ENCODE measurements around the gene TBC1D10B. TPM values are rescaled to one million over a fixed set of nuclear protein-coding genes. Genes with fewer than 3 reads are reported as not detected.
"Not testable (repeated sequence)": the region's sequence is repeated elsewhere in the genome, so short reads cannot be mapped to it uniquely, and the experiment has no call there.

The TBC1D10B gene
- polyA plus RNA-seq, 3 donors = 12.2 to 36.0 (median 13.8) TPM

- peak overlapping the region; percentile 81 to 92 (median 87) for H3K27ac Mint-ChIP-seq
- Histone ChIP-seq H3K4me3 (replicated peaks in 1 of 3; ENCODE audit: low read depth in 2 of 3, low read length in 3 of 3) (peak overlapping the region; percentile 55 to 80 (median 77)), H3K27me3 (ENCODE audit: control insufficient read depth in 2 of 2, insufficient read depth in 2 of 2, low read length in 2 of 2) (no peaks in the 10 kb centered on the region), H3K4me2 (replicated peaks; ENCODE audit: extremely low read depth, low read length, poor library complexity, severe bottlenecking) (peak overlapping the region; percentile 73), H3K9ac (ENCODE audit: insufficient read depth, low read length, poor library complexity, severe bottlenecking) (peak overlapping the region; percentile 73), H4K20me1 (ENCODE audit: insufficient read depth, low read length) (peaks cover 27% of the 10 kb centered on the region), H3K9me3 (replicated peaks in 1 of 2; ENCODE audit: control insufficient read depth in 1 of 2, insufficient read depth in 1 of 2, low read length in 2 of 2) (no peaks in the 10 kb centered on the region), H2AFZ (ENCODE audit: insufficient read depth, low read depth, low read length, poor library complexity, severe bottlenecking) (peak overlapping the region; percentile 70), H3K4me1 (ENCODE audit: control insufficient read depth in 1 of 2, insufficient read depth in 2 of 2, low read length in 2 of 2) (peaks cover 11% of the 10 kb centered on the region in 2 donors), H3K79me2 (ENCODE audit: insufficient read depth, low read length) (peaks cover 23% of the 10 kb centered on the region), H3K27ac (ENCODE audit: low read depth in 1 of 2, low read length in 2 of 2) (peak overlapping the region; percentile 67 to 68), H3K36me3 (replicated peaks in 1 of 2; ENCODE audit: control insufficient read depth in 1 of 2, insufficient read depth in 2 of 2, low read length in 2 of 2) (no peaks in the 10 kb centered on the region)
- peaks cover 0 to 2% (median 1%) of the 10 kb centered on the region in 3 donors for H3K27me3 Mint-ChIP-seq (ENCODE audit: low read depth in 3 of 3)
- 40% methylated on average over 14 of the region's 17 CpGs for WGBS (ENCODE audit: insufficient coverage)
- peaks cover 0 to 2% of the 10 kb centered on the region in 2 donors for H3K36me3 Mint-ChIP-seq
- intact Hi-C loops (cut with micrococcal nuclease) = loop anchor here (2.0 to 5.0 kb wide), 2 partner anchors 43 to 71 kb away; partner anchors contain the start of gene ZNF771 (in 1 of the 2)
- no peak for TF ChIP-seq CTCF (IDR thresholded peaks at IDR 0.05)
- peaks cover 22% of the 10 kb centered on the region for H3K4me1 Mint-ChIP-seq
- DNase-seq = peak in 2 of 3 donors; percentile 9 to 20
- H3K9me3 Mint-ChIP-seq = peaks cover 0 to 2% (median 0%) of the 10 kb centered on the region in 7 donors
- peak overlapping the region; percentile 85 to 93 for H3K4me3 Mint-ChIP-seq
These were observed 34.5 kb downstream of the TBC1D10B start for GRCh38 chr16:30335598-30336474.

GRCh38 chr16:30335028-30335597 lies 35.2 kb downstream of the TBC1D10B start:
- peaks cover 29% of the 10 kb centered on the region for H3K79me2 ChIP-seq (ENCODE audit: insufficient read depth, low read length)
- peaks cover 11% of the 10 kb centered on the region in 2 donors for H3K4me1 ChIP-seq (ENCODE audit: control insufficient read depth in 1 of 2, insufficient read depth in 2 of 2, low read length in 2 of 2)
- peak overlapping the region; percentile 70 for H2AFZ ChIP-seq (ENCODE audit: insufficient read depth, low read depth, low read length, poor library complexity, severe bottlenecking)

GRCh38 chr16:30334473-30334989 lies 35.8 kb downstream of the TBC1D10B start:
- H3K79me2 ChIP-seq (ENCODE audit: insufficient read depth, low read length) = peaks cover 35% of the 10 kb centered on the region
- peak overlapping the region; percentile 73 for H3K9ac ChIP-seq (ENCODE audit: insufficient read depth, low read length, poor library complexity, severe bottlenecking)
- H3K27me3 Mint-ChIP-seq (ENCODE audit: low read depth in 3 of 3); H3K9me3 Mint-ChIP-seq; H3K9me3 ChIP-seq (replicated peaks in 1 of 2; ENCODE audit: control insufficient read depth in 1 of 2, insufficient read depth in 1 of 2, low read length in 2 of 2); H3K36me3 Mint-ChIP-seq; H2AFZ ChIP-seq (ENCODE audit: insufficient read depth, low read depth, low read length, poor library complexity, severe bottlenecking); H3K36me3 ChIP-seq (replicated peaks in 1 of 2; ENCODE audit: control insufficient read depth in 1 of 2, insufficient read depth in 2 of 2, low read length in 2 of 2); H3K27me3 ChIP-seq (ENCODE audit: control insufficient read depth in 2 of 2, insufficient read depth in 2 of 2, low read length in 2 of 2): not testable (repeated sequence)
- H3K4me1 ChIP-seq (ENCODE audit: control insufficient read depth in 1 of 2, insufficient read depth in 2 of 2, low read length in 2 of 2) = peaks cover 11% of the 10 kb centered on the region in 2 donors
- H3K4me3 Mint-ChIP-seq = peak overlapping the region; percentile 85 to 99
- intact Hi-C loops (cut with micrococcal nuclease) = loop anchor here in 1 of 2 donors (2.0 kb wide), 1 partner anchor 44 kb away; no protein-coding TSS in a partner anchor
- H3K4me2 ChIP-seq (replicated peaks; ENCODE audit: extremely low read depth, low read length, poor library complexity, severe bottlenecking) = peak overlapping the region; percentile 73
- peak overlapping the region; percentile 10 to 94 (median 85) for H3K27ac Mint-ChIP-seq
- H4K20me1 ChIP-seq (ENCODE audit: insufficient read depth, low read length) = peaks cover 38% of the 10 kb centered on the region
- H3K4me1 Mint-ChIP-seq = peaks cover 28% of the 10 kb centered on the region
- peak overlapping the region; percentile 55 to 80 (median 77) for H3K4me3 ChIP-seq (replicated peaks in 1 of 3; ENCODE audit: low read depth in 2 of 3, low read length in 3 of 3)
- peak; percentile 49 to 65 (median 54) for DNase-seq
- H3K27ac ChIP-seq (ENCODE audit: low read depth in 1 of 2, low read length in 2 of 2) = peak overlapping the region; percentile 40 to 67
- no CpG with 5 or more reads among the region's 33 CpGs for WGBS (ENCODE audit: insufficient coverage)

More at GRCh38 chr16:30335028-30335597, 35.2 kb downstream of the TBC1D10B start:
- H3K9me3 ChIP-seq (replicated peaks in 1 of 2; ENCODE audit: control insufficient read depth in 1 of 2, insufficient read depth in 1 of 2, low read length in 2 of 2); H3K27me3 ChIP-seq (ENCODE audit: control insufficient read depth in 2 of 2, insufficient read depth in 2 of 2, low read length in 2 of 2); H3K36me3 Mint-ChIP-seq; H3K9me3 Mint-ChIP-seq; H3K27me3 Mint-ChIP-seq (ENCODE audit: low read depth in 3 of 3); H3K36me3 ChIP-seq (replicated peaks in 1 of 2; ENCODE audit: control insufficient read depth in 1 of 2, insufficient read depth in 2 of 2, low read length in 2 of 2): not testable (repeated sequence)
- peak; percentile 58 to 62 (median 59) for DNase-seq
- Mint-ChIP-seq H3K4me1 (peaks cover 26% of the 10 kb centered on the region), H3K27ac (peak overlapping the region; percentile 86 to 92 (median 91)), H3K4me3 (peak overlapping the region; percentile 85 to 93)
- Histone ChIP-seq H3K4me3 (replicated peaks in 1 of 3; ENCODE audit: low read depth in 2 of 3, low read length in 3 of 3) (peak overlapping the region; percentile 55 to 80 (median 77)), H3K27ac (ENCODE audit: low read depth in 1 of 2, low read length in 2 of 2) (peak overlapping the region; percentile 67 to 68), H3K9ac (ENCODE audit: insufficient read depth, low read length, poor library complexity, severe bottlenecking) (peak overlapping the region; percentile 73), H4K20me1 (ENCODE audit: insufficient read depth, low read length) (peaks cover 33% of the 10 kb centered on the region), H3K4me2 (replicated peaks; ENCODE audit: extremely low read depth, low read length, poor library complexity, severe bottlenecking) (peak overlapping the region; percentile 73)
- under 1% methylated on average over 68 of the region's 70 CpGs for WGBS (ENCODE audit: insufficient coverage)
- intact Hi-C loops (cut with micrococcal nuclease) = loop anchor here (2.0 to 5.0 kb wide), 2 partner anchors 44 to 72 kb away; partner anchors contain the start of gene ZNF771 (in 1 of the 2)
